GM10847 (cell line): ENCODE data around the gene SLC35F4.

Experiments used
- POLR2A ChIP-seq: IDR thresholded peaks from 2 replicates; pipeline ENCODE4 v1.6.1; 2011; ENCODE audit not compliant: insufficient read length; ENCODE audit errors: extremely low read depth

The SLC35F4 gene

GRCh38 chr14:57637901-57638300 is 228.0 kb downstream of the SLC35F4 start:
- TF ChIP-seq POLR2A, result no peak

GRCh38 chr14:57634335-57634734 is 231.6 kb downstream of the SLC35F4 start:
- no peak for TF ChIP-seq POLR2A

DNA sequence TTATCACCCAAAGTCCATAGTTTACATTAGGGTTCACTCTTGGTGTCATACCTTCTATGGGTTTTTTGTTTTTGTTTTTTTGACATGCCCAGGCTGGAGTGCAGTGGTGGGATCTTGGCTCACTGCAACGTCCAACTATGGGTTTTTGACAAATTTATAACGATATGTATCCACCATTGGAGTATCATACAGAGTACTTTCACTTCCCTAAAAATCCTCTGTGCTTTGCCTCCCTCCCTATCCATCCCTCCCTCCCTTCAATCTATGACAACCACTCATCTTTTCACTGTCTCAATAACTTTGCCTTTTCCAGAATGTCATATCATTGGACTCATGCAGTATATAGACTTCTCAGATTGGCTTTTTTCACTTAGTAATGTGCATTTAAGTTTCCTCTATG is 233.2 kb downstream of the SLC35F4 start:
- TF ChIP-seq POLR2A, result no peak

GRCh38 chr14:57617510-57617909 is 248.4 kb downstream of the SLC35F4 start:
- no peak for TF ChIP-seq POLR2A

GRCh38 chr14:57612946-57613345 is 252.9 kb downstream of the SLC35F4 start:
- TF ChIP-seq POLR2A, result no peak

- no peak for TF ChIP-seq POLR2A
These were observed 254.3 kb downstream of the SLC35F4 start for GRCh38 chr14:57611555-57612075.

- no peak for TF ChIP-seq POLR2A
These were observed 255.3 kb downstream of the SLC35F4 start for GRCh38 chr14:57610631-57611030.

DNA sequence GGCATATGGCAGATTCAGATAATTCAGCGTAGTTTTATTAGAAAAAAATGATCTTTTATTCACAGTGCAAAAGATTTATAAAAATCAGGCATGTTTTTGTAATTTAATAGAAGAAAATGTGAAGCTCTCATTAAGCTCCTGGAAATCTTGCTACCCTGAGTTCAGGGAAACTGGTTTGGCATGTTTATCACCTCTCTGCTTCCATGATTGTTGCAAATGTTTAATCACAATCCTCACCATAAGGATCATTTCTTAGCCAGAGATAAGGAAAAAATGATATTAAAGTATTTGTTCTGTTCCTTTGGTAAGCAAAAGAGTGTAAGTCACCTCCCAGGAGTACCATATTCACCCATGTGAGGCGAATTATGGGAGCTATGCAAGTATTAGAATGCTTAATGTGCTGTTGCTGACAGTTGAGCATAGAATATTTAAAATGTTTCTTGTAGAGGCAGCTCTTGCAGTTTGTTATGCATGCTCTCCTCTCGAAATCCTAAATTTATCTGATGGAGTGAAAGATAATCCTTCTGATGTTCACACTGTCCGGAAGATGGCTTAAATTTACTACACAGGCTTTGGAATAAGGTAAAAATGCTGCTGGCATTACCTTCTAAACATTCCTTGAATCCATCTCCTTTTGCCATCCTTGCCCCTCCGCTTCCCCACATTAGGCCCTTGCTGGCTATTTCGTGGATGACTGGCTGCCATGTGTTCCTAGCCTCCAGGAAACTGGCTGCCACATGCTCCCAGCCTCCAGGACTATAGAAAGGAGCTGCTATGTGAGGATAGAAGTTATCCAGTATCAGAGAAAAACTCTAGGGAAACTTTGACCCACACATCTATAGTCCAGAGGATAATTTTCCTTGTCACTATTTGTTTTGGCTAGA is 256.5 kb downstream of the SLC35F4 start:
- no peak for TF ChIP-seq POLR2A

GRCh38 chr14:57607086-57607485 is 258.8 kb downstream of the SLC35F4 start:
- TF ChIP-seq POLR2A, result no peak

- no peak for TF ChIP-seq POLR2A
These were observed 282.5 kb downstream of the SLC35F4 start for GRCh38 chr14:57583396-57583795.

GRCh38 chr14:57582746-57583145 is 283.1 kb downstream of the SLC35F4 start:
- TF ChIP-seq POLR2A, result no peak

DNA sequence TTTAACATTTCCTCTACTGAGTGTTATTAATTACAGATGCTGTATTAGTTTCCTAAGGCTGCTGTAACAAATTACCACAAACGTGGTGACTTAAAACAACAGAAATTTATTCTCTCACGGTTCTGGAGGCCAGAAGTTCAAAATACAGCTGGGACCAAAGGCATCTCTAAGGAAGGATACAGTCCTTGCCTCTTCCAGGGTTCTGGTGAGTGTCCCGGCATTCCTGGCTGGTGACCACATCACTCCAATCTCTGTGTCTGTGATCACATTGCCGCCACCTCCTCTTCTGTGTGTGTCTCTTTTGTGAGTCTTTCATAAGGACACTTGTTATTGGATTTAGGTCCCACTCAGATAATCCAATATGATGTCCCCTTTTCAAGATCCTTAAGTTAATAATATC is 287.1 kb downstream of the SLC35F4 start:
- no peak for TF ChIP-seq POLR2A

GRCh38 chr14:57576498-57576897 is 289.4 kb downstream of the SLC35F4 start:
- no peak for TF ChIP-seq POLR2A

- no peak for TF ChIP-seq POLR2A
These were observed 290.4 kb downstream of the SLC35F4 start for GRCh38 chr14:57575482-57575881.

DNA sequence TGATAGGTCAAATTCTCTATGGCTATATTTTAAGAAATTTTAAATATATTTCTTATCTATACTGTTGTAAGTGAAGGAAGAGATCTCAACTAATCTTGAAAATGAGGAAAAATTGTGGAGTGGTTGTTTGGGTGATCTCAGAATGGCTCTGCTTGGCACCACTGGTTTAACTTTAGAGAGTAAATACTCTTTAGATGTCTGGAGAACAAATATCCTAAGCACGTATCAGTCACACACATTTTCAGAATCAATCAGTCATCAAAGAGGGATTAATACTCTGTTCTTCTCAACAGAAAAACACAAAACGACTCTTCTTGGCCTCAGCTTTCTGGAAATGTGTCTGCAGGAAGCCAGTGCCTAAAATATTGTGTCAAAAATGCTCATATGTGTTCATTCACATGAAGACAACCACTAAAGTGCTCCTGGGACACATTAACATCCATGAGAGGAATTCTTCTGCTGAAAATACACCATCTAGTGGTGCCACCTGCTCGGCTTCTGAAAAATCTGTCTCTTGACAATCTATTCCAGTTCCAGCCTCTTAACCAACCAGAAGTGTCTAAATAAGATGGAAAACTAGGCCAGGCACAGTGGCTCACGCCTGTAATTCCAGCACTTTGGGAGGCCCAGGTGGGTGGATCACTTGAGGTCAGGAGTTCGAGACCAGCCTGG is 291.1 kb downstream of the SLC35F4 start:
- no peak for TF ChIP-seq POLR2A

GRCh38 chr14:57573173-57573572 is 292.7 kb downstream of the SLC35F4 start:
- TF ChIP-seq POLR2A, result no peak
